NCI-H128 (cell line): ENCODE data around the gene XRN2.

Source experiments
- DNase-seq: peaks from one replicate; lab custom pipeline; 2025; ENCODE audit not compliant: unreplicated experiment; lab: John Stamatoyannopoulos, UW

Gene XRN2

DNA sequence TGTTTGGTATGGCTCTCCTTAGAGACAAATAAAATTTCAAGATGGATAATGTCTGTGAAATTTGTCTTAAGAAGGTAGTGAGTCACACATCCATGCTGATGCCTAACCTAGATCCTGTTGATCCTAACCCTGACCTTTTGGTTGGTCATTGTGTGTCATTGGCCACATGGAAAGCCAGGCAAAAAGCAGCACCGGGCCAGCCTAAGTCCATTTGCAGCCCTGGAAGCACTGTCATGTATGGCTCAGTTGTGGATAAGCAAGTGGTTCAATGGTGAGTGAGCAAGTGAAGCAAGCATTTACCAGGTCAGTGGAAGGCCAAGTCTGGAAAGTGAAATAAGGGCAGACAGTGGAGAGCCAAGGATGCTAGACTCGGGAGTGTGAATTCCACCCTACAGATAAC is 12.1 kb upstream of the XRN2 start:
- no peak for DNase-seq

- no peak for DNase-seq
Measured at GRCh38 chr20:21294755-21295154, 8.4 kb upstream of the XRN2 start.

- no peak for DNase-seq
Measured at GRCh38 chr20:21301940-21302663, 1.0 kb upstream of the XRN2 start.

DNA sequence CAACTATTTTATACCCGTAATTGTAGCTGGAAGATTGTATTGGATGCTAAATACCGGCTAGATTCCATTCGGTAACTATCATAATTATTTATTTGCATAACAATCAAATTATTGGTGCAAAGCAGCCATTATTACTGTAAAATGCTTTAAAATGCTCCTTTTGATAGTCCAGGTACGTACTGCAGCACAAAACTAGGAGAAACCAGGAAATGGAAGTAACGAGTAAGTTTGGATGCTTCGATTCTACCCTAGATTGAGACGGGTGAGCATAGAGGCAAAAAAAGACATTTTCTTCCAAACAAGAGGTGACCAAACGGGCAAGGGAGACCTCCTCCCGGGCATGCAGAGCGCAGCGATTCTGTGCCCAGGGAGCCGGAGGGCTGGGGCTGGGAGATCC is 469 bp upstream of the XRN2 start:
- DNase-seq, result no peak

GRCh38 chr20:21303872-21304586 is 898 bp downstream of the XRN2 start:
- no peak for DNase-seq

DNA sequence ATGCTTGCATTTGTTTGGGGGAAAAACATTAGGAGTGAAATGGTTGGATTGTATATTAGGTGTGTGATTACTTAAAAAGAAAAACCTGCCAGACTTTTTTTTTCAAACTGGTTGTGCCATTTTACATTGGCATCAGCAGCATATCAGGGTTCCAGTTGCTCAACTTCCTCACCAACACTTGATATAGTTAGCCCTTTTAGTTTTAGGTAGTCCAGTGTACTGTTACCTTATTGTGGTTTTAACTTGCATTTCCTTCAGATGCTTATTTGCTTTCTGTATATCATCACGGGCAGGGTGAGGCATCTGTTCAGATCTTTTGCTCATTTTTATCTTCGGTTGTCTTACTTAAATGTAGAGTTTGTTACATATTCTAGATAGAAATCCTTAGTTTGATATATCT is 5.2 kb downstream of the XRN2 start:
- no peak for DNase-seq

- DNase-seq, result no peak
Measured at GRCh38 chr20:21309678-21310467, 6.7 kb downstream of the XRN2 start.

GRCh38 chr20:21312813-21313474 is 9.8 kb downstream of the XRN2 start:
- no peak for DNase-seq

DNA sequence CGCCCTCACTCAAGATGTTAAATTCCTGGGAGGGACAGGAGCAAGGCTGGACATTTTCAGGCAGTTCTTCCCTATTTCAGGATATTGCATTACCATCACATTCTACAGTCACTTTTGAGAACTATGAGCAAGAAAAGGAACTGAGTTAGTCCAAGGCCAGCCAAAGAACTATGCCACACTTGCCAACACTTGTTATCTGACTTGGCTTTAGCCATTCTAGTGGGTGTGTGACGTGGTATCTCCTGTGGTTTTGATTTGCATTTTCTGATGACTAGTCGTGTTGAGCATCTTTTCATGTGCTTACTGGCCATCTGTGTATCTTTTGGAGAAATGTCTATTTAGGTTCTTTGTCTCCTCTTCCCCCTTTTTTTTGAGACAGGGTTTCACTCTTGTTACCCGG is 12.0 kb downstream of the XRN2 start:
- DNase-seq, result no peak

GRCh38 chr20:21322083-21322710 is 19.1 kb downstream of the XRN2 start:
- no peak for DNase-seq

- no peak for DNase-seq
Measured at GRCh38 chr20:21322921-21323331, 19.8 kb downstream of the XRN2 start.

DNA sequence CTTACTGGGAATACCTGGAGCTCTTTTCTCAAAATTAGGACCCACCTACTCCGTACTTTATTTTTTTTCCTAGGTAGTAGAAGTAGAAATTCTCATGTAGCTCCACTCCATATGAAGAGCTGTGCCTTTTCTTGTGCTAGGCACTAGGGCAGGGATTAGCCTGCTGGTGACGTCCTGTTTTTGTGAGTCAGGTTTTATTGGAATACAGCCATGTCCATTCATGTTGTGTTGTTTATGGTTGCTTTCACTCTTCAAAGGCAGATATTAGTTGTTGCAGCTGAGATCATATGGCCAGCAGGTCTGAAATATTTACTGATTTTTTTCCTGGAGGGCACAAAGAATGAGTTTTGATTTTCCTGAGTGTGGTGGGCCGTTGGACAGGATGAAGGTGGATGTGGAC is 20.5 kb downstream of the XRN2 start:
- DNase-seq, result no peak

GRCh38 chr20:21324126-21324525 is 21.0 kb downstream of the XRN2 start:
- no peak for DNase-seq

DNA sequence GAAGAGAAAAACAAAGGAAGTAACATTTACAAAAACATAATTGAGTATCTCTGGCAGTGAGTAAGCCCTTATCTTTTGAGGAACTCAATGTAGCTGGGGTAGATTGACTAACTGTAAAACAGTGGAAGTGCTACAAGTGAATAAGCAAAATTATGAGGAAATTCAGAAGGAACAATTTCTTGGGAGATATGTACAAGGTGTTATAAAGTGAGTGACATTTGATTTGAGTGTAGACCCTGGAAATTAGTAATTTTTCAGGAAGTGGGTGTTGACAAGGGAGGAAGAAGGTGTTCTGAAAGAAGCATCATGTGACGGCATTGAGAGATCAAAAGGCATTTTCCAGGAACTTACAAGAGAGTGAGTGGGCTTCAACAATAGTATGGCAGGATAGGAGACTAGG is 22.2 kb downstream of the XRN2 start:
- no peak for DNase-seq

DNA sequence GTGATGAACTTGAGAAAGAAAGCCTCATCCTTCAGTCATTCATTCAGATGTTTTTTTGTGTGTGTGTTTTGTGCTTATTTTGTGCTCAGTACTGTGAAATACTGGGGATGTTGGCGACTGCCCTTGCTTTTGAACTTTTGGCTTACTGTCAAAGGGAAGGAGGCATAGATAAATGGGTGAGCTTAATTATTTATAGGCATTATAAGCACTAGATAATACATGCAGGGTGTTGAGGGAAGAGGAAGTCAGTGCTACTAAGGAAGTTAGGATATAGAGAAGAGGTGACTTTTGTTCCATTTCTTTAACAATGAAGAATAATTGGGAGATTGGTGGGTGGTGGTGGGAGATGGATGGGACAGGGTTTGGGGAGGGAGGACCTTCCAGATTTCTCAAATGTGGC is 23.6 kb downstream of the XRN2 start:
- DNase-seq, result no peak

DNA sequence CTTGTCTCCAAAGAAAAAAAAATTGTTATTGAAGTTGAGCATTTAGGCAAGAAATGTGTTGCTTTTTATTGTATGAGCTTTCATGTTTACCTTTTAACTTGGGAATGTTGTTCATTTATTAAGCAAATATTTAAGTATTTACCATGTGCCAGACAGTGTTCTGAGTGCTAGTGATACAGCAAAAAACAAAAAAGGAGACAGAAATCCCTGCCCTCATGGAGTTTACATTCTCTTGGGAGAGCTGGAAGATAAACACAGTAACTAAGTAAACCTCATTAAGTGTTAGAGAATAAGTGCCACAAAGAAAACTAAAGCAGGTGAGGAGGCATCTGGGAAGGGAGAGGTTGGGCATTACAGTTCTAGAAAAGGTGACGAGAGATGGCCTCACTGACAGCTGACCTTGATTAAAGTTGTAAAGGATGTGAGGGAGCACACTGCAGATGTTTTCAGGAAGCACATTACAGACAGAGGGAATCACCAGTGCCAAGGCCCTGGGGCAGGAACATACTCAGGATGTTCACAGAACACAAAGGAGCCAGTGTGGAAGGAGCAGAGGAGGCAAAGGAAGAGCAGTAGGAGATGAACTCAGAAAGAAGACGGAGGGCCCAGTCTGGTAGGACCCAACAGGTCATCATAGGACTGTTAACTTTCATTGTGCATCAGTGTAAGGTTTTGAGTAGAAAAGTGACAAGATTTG is 33.5 kb downstream of the XRN2 start:
- DNase-seq, result no peak

DNA sequence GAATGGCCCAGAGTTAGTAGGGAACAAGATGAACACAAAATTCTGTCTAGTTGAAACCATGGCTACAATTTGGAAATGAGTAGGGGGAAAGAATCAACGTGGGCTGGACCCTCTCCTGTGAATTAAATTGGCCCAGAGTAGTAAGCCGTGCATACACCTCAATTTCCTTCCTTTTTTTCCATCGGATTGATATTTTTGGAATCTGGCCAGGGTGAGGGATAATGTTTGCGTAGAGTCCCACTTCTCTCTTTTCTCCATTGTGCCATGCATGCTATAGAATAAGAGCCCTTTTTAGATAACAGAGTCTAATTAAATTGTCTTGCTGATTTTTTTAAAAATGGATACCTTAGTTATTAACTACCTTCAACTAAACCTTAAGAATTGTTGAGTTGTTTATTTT is 35.2 kb downstream of the XRN2 start:
- no peak for DNase-seq

DNA sequence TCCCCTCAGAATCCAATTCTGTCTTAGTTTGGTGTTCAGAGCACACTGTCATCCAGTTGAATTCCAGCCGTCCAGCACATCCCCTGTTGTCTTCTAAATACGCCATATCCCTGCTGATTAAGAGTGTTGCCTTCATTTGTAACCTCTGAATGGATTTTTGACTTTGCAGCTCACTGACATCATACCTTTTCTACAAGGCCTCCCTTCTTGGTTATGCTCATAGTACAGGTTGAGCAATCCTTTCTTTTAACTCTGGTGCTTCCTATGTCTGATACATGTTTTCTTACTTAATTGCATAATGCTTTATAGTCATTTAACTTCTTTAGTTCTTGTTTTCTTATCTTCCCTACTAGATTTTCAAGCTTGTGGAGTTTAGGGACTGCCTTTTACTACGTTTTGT is 36.4 kb downstream of the XRN2 start:
- DNase-seq, result no peak

DNA sequence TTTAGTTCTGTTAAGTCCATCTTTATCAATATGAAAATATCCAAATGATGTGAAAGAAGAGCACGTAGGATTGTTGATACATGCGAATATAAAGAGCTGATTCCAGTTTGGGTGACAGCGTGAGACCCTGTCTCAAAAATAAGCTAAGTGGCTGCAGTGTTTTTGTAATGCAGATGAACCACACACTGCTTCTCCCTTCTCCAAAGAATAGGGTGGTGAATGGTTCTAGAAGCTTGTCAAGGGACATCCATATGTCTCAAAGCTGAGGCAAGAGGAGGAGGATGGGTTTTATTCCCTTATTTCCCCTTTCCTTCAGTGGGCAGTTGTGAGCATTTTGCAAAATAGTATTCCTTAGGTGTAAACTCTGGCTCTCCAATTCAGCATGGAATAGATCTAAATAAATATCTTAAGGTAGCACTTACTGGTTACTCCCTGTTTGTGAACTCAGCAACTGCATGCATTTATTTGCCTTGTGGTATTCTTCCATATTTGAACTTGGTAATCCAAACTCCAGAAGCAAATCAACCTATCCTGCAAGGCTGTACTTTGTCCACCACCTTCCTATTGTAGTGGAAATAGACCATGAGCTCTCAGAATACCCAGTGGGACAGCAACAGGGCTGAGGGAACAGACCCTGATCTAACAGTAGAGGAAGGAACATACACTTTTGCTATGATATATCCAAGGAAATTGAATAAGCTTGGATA is 38.0 kb downstream of the XRN2 start:
- no peak for DNase-seq
